Motor neuron (in vitro differentiated cells): ENCODE data around the gene HNRNPU. TPM values are rescaled to one million over a fixed set of nuclear protein-coding genes. Genes with fewer than 3 reads are reported as not detected.
A peak's percentile ranks its signal among the peaks of the same experiment; 100 is the strongest.

Experiments used
- ATAC-seq, 8 experiments: fragments of 200-7000 bp; cut with Tn5 transposase; replicated peaks in 6 of 8; 2 replicates each; pipeline ENCODE4 v1.8.0; 2021; ENCODE audit warnings: mild to moderate bottlenecking in 8 of 8, moderate library complexity in 8 of 8
- H3K27ac ChIP-seq, 2 donors: fragments of 250-450 bp; sonication (Bioruptor Pico); 2 replicates each; pipeline ENCODE4 v1.9.0; 2021; ENCODE audit warnings: antibody characterized with exemption in 2 of 2, mild to moderate bottlenecking in 2 of 2, moderate library complexity in 1 of 2
- H3K4me1 ChIP-seq, 2 donors: fragments of 250-450 bp; sonication (Bioruptor Pico); replicated peaks in 1 of 2; 2 replicates each; pipeline ENCODE4 v1.6.1; 2021; ENCODE audit warnings: antibody characterized with exemption in 2 of 2, mild to moderate bottlenecking in 2 of 2, moderate library complexity in 1 of 2
- H3K4me3 ChIP-seq, 5 donors: fragments of 250-450 bp; sonication (Bioruptor Pico); 2 replicates each; pipeline ENCODE4 v1.9.0; 2021; ENCODE audit warnings: antibody characterized with exemption in 5 of 5, mild to moderate bottlenecking in 5 of 5, moderate library complexity in 4 of 5
- WGBS, 10 experiments: fragments of 450-650 bp; shearing (Covaris generic); methylation state at CpG; one replicate each; pipeline ENCODE4 v1.0.0; 2022; 5-methylcytosine and 5-hydroxymethylcytosine counted together
- in situ Hi-C, 9 experiments: fragments of 400-800 bp; cut with MboI; loops; one replicate each; pipeline ENCODE4 v1.15.0; 2021; ENCODE audit warnings: low sequenced_read_pairs in 9 of 9, low pct_unique_long_range_greater_than_20kb in 2 of 9; ENCODE audit not compliant: unreplicated experiment in 9 of 9
- total RNA-seq, 8 experiments: library from RNA; unstranded; fragments of 300-600 nt; gene quantifications; 2 replicates each; pipeline versions ENCODE4 v1.2.3 to v1.2.4, GENCODE V29; 2022

HNRNPU gene
- total RNA-seq, 8 experiments from 2014 or later: 243 to 657 (median 314) TPM

- no peaks in the 10 kb centered on the region for H3K4me1 ChIP-seq
- no peak for ATAC-seq
- H3K27ac ChIP-seq: no peak overlapping the region
- in situ Hi-C loops: loop anchor here in 1 of 9 experiments (25.0 kb wide), 1 partner anchor 195 kb away; no protein-coding TSS in a partner anchor
- no peak overlapping the region for H3K4me3 ChIP-seq
Measured at GRCh38 chr1:244807138-244807537, 57.2 kb downstream of the HNRNPU start.

- in situ Hi-C loops: loop anchor here in 1 of 9 experiments (25.0 kb wide), 1 partner anchor 193 kb away; no protein-coding TSS in a partner anchor
- H3K4me3 ChIP-seq: no peak overlapping the region
- no peak for ATAC-seq
- no peak overlapping the region for H3K27ac ChIP-seq
- 54 to 95% (median 85%) methylated on average over 1 to 8 of the region's 8 CpGs for WGBS, 10 experiments
- no peaks in the 10 kb centered on the region for H3K4me1 ChIP-seq
Measured at GRCh38 chr1:244804841-244805240, 59.5 kb downstream of the HNRNPU start.

DNA sequence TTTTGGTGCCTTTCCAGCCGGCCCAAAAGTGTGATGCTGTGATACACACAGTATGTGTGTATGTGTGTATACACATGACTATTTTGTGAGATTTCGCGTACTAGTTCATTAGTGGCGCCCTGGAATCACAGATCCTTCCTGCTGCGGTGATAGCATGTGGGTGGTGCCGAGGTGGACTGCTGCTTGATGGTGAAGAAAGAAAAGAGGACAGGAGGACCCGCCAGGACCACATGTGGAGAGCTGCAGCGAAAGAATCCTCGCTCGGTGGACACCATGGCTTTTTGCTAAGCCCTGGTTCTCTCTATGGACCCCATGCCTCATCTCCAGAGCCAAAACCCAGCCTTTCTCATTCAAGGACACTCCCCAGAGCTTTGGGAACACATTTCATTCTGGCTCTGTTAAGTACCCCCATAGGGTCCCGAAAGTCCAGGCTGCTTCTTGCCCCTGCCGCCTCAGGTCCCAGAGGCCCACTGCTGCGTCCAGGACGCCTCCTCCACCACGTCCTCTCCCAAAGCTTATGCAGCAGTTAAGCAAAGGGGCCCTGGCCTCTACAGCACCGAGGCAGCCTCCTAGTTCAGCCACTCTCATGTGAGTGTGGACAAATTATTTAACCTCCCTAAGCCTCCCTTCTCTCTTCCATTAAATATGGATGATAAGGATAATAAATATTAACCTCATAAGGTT, 61.6 kb downstream of the HNRNPU start:
- Histone ChIP-seq H3K27ac (no peak overlapping the region), H3K4me1 (no peaks in the 10 kb centered on the region), H3K4me3 (no peak overlapping the region)
- in situ Hi-C loops: loop anchor here in 1 of 9 experiments (25.0 kb wide), 1 partner anchor 190 kb away; no protein-coding TSS in a partner anchor
- 52 to 89% (median 80%) methylated on average over 1 to 12 of the region's 16 CpGs; no CpG with 5 or more reads in 1 of the 10 experiments for WGBS, 10 experiments
- ATAC-seq: no peak

- Histone ChIP-seq H3K4me1 (no peaks in the 10 kb centered on the region), H3K27ac (no peak overlapping the region), H3K4me3 (no peak overlapping the region)
- 40 to 81% (median 65%) methylated on average over 1 to 11 of the region's 14 CpGs for WGBS, 10 experiments
- in situ Hi-C loops: loop anchor here in 1 of 9 experiments (25.0 kb wide), 1 partner anchor 190 kb away; no protein-coding TSS in a partner anchor
- no peak for ATAC-seq
Measured at GRCh38 chr1:244802041-244802440, 62.3 kb downstream of the HNRNPU start.

GRCh38 chr1:244801246-244801645, 63.1 kb downstream of the HNRNPU start:
- Histone ChIP-seq H3K27ac (no peak overlapping the region), H3K4me1 (no peaks in the 10 kb centered on the region), H3K4me3 (no peak overlapping the region)
- WGBS, 10 experiments: 5 to 84% (median 72%) methylated on average over 4 to 14 of the region's 14 CpGs
- in situ Hi-C loops: loop anchor here in 1 of 9 experiments (25.0 kb wide), 1 partner anchor 189 kb away; no protein-coding TSS in a partner anchor
- peak in 2 of 8 experiments; percentile 29 to 76 for ATAC-seq

- H3K4me3 ChIP-seq: no peak overlapping the region
- H3K4me1 ChIP-seq: no peaks in the 10 kb centered on the region
- H3K27ac ChIP-seq: no peak overlapping the region
- 74 to 100% (median 95%) methylated on average over 1 to 9 of the region's 9 CpGs; no CpG with 5 or more reads in 3 of the 10 experiments for WGBS, 10 experiments
- no peak for ATAC-seq
- in situ Hi-C loops: loop anchor here in 1 of 9 experiments (25.0 kb wide), 1 partner anchor 189 kb away; no protein-coding TSS in a partner anchor
Measured at GRCh38 chr1:244800821-244801220, 63.5 kb downstream of the HNRNPU start.

Other genes with a start within 250 kb of the HNRNPU start
- 10 to 100 TPM; 23.1 to 43.4 (median 38.8) TPM for gene DESI2, start 211.4 kb downstream of the HNRNPU start, total RNA-seq
- 100 to 1,000 TPM in 2 of 8 experiments, 10 to 100 TPM in 6; 27.0 to 110 (median 73.8) TPM for gene COX20, start 28.9 kb downstream of the HNRNPU start, total RNA-seq